Right atrium auricular region (tissue), 2 donors: Measurements from ENCODE around the gene FNTB. TPM values are rescaled to one million over a fixed set of nuclear protein-coding genes. Genes with fewer than 3 reads are reported as not detected.

Experiments
- DNase-seq: peaks from one replicate; pipeline ENCODE4 v3.0.0-alpha.2; 2019; ENCODE audit warnings: low spot score
- H3K27ac ChIP-seq, 2 donors: fragments of 200-600 bp; sonication (generic); 1 replicate in 1 of 2; 2 replicates in 1 of 2; pipeline ENCODE4 v1.5.1; 2016 to 2019
- H3K27me3 ChIP-seq, 2 donors: fragments of 200-600 bp; sonication (generic); one replicate each; pipeline versions ENCODE4 v1.5.1 to v1.6.0; 2017 to 2019
- H3K36me3 ChIP-seq: fragments of 200-600 bp; sonication (generic); one replicate; pipeline ENCODE4 v1.5.1; 2016
- H3K4me1 ChIP-seq, 2 donors: fragments of 200-600 bp; sonication (generic); one replicate each; pipeline versions ENCODE4 v1.5.1 to v1.6.0; 2017 to 2019
- H3K4me3 ChIP-seq, 2 donors: fragments of 200-600 bp; sonication (generic); 1 replicate in 1 of 2; 2 replicates in 1 of 2; pipeline ENCODE4 v1.5.1; 2017 to 2019; ENCODE audit warnings: mild to moderate bottlenecking in 1 of 2, moderate library complexity in 1 of 2
- H3K9me3 ChIP-seq, 2 donors: fragments of 200-600 bp; sonication (generic); one replicate each; pipeline ENCODE4 v1.5.1; 2019
- total RNA-seq, 2 donors: library from RNA; depleted of rRNA; stranded (reverse); fragments of >200 nt; gene quantifications; one replicate each; pipeline ENCODE4 v1.1.0, GENCODE V29; 2016
- TF ChIP-seq, protein P1 (sequence below), 2 donors: fragments of 200-600 bp; sonication (generic); IDR thresholded peaks; one replicate each; pipeline ENCODE4 v1.5.1; 2019; ENCODE audit warnings: antibody characterized with exemption in 2 of 2

The FNTB gene
- total RNA-seq, 2 donors from 2014 or later, result 11.2 to 14.2 TPM

DNA sequence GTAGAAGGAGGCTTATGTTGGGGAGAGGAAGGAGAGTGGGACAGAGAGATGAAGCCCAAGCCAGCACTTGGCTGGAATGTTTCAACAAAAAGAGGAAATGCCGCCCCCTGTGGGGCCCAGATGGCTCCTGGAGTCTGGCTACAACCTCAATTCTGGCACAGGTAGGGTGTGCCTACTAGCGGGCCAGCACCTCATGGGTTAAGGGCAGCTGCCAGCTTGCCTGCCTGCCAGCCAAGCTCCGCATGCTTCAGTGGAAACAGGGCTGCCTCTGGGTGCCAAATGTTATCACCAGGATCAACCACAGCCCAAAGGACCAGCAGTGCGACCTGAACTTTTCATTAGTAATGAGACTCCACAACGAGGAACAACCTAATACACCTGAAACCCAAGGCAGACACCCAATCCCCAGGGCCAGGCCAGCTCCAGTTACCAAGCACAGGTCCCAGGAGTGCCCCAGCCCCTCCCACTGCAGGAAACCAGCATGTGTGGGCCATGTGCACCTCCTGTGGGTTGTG, 25.9 kb upstream of the FNTB start:
- Histone ChIP-seq H3K36me3 (no peaks in the 10 kb centered on the region), H3K4me3 (no peak overlapping the region), H3K9me3 (no peaks in the 10 kb centered on the region), H3K4me1 (no peaks in the 10 kb centered on the region), H3K27ac (no peak overlapping the region), H3K27me3 (no peaks in the 10 kb centered on the region)
- no peak for DNase-seq
- TF ChIP-seq, protein P1, sequence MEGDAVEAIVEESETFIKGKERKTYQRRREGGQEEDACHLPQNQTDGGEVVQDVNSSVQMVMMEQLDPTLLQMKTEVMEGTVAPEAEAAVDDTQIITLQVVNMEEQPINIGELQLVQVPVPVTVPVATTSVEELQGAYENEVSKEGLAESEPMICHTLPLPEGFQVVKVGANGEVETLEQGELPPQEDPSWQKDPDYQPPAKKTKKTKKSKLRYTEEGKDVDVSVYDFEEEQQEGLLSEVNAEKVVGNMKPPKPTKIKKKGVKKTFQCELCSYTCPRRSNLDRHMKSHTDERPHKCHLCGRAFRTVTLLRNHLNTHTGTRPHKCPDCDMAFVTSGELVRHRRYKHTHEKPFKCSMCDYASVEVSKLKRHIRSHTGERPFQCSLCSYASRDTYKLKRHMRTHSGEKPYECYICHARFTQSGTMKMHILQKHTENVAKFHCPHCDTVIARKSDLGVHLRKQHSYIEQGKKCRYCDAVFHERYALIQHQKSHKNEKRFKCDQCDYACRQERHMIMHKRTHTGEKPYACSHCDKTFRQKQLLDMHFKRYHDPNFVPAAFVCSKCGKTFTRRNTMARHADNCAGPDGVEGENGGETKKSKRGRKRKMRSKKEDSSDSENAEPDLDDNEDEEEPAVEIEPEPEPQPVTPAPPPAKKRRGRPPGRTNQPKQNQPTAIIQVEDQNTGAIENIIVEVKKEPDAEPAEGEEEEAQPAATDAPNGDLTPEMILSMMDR (IDR thresholded peaks at IDR 0.05), result no peak

DNA sequence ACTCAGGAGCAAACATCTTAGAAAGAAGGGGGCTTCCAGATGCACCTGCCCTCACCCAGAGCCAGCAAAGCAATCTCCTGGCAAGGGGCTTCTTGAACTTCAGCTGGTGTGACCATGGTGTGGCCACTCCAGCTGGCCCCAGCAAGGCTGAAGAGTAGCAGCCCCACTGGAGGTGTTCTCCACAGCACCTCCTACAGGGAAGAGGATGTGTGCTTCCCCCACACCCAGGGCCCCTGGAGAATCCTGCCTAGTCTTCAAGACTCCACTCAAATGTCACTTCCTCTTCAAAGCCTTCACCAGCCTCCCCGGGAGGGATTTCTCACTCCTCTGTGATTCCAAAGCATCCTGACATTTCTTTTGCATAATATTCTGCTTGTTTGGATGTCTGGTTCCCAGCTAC, 23.1 kb upstream of the FNTB start:
- Histone ChIP-seq H3K4me1 (no peaks in the 10 kb centered on the region), H3K4me3 (no peak overlapping the region), H3K9me3 (no peaks in the 10 kb centered on the region), H3K27ac (no peak overlapping the region), H3K27me3 (no peaks in the 10 kb centered on the region), H3K36me3 (no peaks in the 10 kb centered on the region)
- DNase-seq, result no peak
- TF ChIP-seq, protein P1 (IDR thresholded peaks at IDR 0.05), result no peak

DNA sequence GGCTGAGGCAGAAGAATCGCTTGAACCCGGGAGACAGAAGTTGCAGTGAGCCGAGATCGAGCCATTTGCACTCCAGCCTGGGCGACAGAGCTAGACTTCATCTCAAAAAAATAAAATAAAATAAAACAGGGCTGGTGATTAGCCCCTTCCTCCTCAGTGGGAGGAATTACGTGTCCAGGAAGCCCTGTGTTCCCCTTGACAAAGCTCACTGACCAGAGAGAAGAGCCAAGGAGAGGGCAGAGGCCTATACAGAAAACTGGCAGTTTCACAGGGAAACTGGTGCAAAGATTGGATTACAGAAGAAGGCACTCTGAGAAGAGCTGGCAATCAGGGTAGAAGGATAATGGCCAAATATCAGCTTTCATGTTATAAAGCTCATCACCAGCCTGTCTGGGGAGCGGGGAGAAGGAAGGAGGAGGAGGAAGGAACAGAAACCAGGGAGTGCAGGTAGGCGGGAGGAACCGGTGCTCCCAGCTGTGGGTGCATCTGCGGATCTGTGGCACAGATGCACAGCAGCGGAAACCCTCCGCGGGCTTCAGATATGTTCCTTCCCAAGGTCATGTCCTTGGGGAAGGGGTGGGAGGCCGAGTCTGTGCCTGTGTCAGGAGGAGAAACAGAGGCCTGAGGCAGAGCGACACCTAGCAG, 21.2 kb upstream of the FNTB start:
- Histone ChIP-seq H3K36me3 (no peaks in the 10 kb centered on the region), H3K27ac (no peak overlapping the region), H3K4me3 (no peak overlapping the region), H3K4me1 (peaks cover 0 to under 1% of the 10 kb centered on the region in 2 donors), H3K9me3 (no peaks in the 10 kb centered on the region), H3K27me3 (no peaks in the 10 kb centered on the region)
- TF ChIP-seq, protein P1 (IDR thresholded peaks at IDR 0.05), result no peak
- no peak for DNase-seq

DNA sequence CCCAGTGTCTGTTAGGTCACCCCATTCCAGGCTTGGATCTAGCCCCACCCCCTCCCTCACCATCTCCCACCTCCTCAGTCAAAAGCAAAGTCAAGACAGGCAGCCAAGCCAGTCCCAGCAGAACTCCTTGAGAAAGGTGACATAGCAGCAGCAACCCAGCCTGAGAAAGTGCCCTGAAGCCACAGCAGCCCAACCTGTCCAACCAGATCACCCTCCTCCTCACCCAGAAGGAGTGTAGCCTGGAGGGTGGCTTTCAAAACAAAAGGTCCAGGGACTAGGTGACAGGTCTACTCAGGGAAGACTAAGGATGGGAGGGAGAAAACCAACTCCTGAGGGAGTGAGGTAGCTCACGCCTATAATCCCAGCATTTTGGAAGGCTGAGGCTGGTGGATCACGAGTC, 19.7 kb upstream of the FNTB start:
- Histone ChIP-seq H3K27me3 (no peaks in the 10 kb centered on the region), H3K4me3 (no peak overlapping the region), H3K27ac (no peak overlapping the region), H3K36me3 (no peaks in the 10 kb centered on the region), H3K4me1 (peaks cover 0 to 14% of the 10 kb centered on the region in 2 donors), H3K9me3 (no peaks in the 10 kb centered on the region)
- DNase-seq, result no peak
- TF ChIP-seq, protein P1 (IDR thresholded peaks at IDR 0.05), result no peak

DNA sequence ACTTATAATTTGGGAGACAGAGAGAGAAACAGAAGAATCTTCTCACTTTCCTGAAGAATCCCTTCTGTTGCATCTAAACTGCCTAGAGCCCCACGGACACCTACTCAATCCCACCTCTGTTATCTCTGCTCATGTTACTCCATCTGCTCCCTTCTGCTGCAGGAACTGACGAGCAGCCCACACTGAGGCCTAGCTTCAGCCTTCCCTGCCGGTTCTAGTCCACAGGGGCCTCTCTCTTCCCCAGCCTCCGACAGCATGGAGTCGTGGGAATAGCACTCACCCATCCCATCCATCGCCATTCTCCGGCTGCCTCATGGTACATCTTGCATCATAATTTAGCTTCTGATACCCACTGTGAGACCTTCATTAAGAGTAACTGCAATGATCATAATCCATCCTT, 18.5 kb upstream of the FNTB start:
- no peaks in the 10 kb centered on the region for H3K9me3 ChIP-seq
- TF ChIP-seq, protein P1 (IDR thresholded peaks at IDR 0.05), result no peak

DNA sequence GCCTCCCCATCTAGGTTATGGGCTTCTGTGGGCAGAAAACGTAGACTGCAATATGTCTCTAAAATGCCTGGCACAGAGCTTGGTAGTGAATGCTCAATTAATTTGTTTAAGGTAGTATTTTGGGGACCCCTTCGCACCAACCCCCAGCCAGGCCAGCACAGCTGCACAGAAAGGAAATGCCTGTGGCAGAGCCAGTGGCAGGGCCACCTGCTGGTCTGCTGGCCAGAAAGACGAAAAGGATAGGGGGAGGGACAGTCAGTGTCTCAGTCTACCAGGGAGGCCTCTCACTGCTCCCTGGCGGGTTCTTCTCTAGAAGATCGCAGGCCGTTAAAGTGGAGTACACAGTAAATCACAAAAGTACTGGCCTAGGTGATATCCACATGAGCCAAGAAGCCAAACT, 18.0 kb upstream of the FNTB start:
- Histone ChIP-seq H3K4me3 (no peak overlapping the region), H3K27ac (no peak overlapping the region), H3K36me3 (no peaks in the 10 kb centered on the region), H3K4me1 (peaks cover 0 to 20% of the 10 kb centered on the region in 2 donors), H3K9me3 (no peaks in the 10 kb centered on the region), H3K27me3 (no peaks in the 10 kb centered on the region)
- no peak for DNase-seq
- TF ChIP-seq, protein P1 (IDR thresholded peaks at IDR 0.05), result no peak

More for the DNA sequence above, 18.5 kb upstream of the FNTB start:
- Histone ChIP-seq H3K36me3 (no peaks in the 10 kb centered on the region), H3K27ac (no peak overlapping the region), H3K4me3 (no peak overlapping the region), H3K27me3 (no peaks in the 10 kb centered on the region), H3K4me1 (peaks cover 0 to 20% of the 10 kb centered on the region in 2 donors)
- DNase-seq, result no peak
